ENCODE data around the gene ZDHHC19. TPM values are rescaled to one million over a fixed set of nuclear protein-coding genes. Genes with fewer than 3 reads are reported as not detected.

ZDHHC19 gene
- total RNA-seq, 1 donor from 2014 or later = not detected

GRCh38 chr3:196218155-196218712, 7.0 kb upstream of the ZDHHC19 start:
- no peaks in the 10 kb centered on the region for H3K36me3 Mint-ChIP-seq (ENCODE audit: low read depth)
- no peak for TF ChIP-seq CTCF (IDR thresholded peaks at IDR 0.05)
- no peak overlapping the region for H3K4me3 Mint-ChIP-seq (ENCODE audit: unreplicated experiment)
- no peak for DNase-seq (ENCODE audit: low spot score)
- H3K4me1 Mint-ChIP-seq (ENCODE audit: low read depth) = peaks cover 15% of the 10 kb centered on the region
- no peak overlapping the region for H3K27ac Mint-ChIP-seq (ENCODE audit: unreplicated experiment)
- H3K9me3 Mint-ChIP-seq (ENCODE audit: low read depth) = no peaks in the 10 kb centered on the region
- H3K27me3 Mint-ChIP-seq (ENCODE audit: low read depth) = no peaks in the 10 kb centered on the region

GRCh38 chr3:196217307-196218154, 6.3 kb upstream of the ZDHHC19 start:
- Mint-ChIP-seq H3K4me3 (ENCODE audit: unreplicated experiment) (no peak overlapping the region), H3K27me3 (ENCODE audit: low read depth) (no peaks in the 10 kb centered on the region), H3K36me3 (ENCODE audit: low read depth) (no peaks in the 10 kb centered on the region), H3K9me3 (ENCODE audit: low read depth) (no peaks in the 10 kb centered on the region), H3K27ac (ENCODE audit: unreplicated experiment) (peak overlapping the region; percentile 5), H3K4me1 (ENCODE audit: low read depth) (peaks cover 15% of the 10 kb centered on the region)
- no peak for TF ChIP-seq CTCF (IDR thresholded peaks at IDR 0.05)
- DNase-seq (ENCODE audit: low spot score) = no peak

GRCh38 chr3:196216681-196217211, 5.5 kb upstream of the ZDHHC19 start:
- Mint-ChIP-seq H3K4me3 (ENCODE audit: unreplicated experiment) (no peak overlapping the region), H3K9me3 (ENCODE audit: low read depth) (no peaks in the 10 kb centered on the region)
- no peak for TF ChIP-seq CTCF (IDR thresholded peaks at IDR 0.05)

GRCh38 chr3:196216089-196216564, 4.9 kb upstream of the ZDHHC19 start, which contains the start of gene SLC51A:
SLC51A (plus strand) TSS chr3:196216534; CDS start chr3:196216713, 179 bp downstream.
- H3K27me3 Mint-ChIP-seq (ENCODE audit: low read depth) = no peaks in the 10 kb centered on the region
- DNase-seq (ENCODE audit: low spot score) = peak; percentile 68
- H3K27ac Mint-ChIP-seq (ENCODE audit: unreplicated experiment) = peak within 1 kb of the TSS; percentile 5
- TF ChIP-seq CTCF (IDR thresholded peaks at IDR 0.05) = no peak
- H3K36me3 Mint-ChIP-seq (ENCODE audit: low read depth) = no peaks in the 10 kb centered on the region
- H3K9me3 Mint-ChIP-seq (ENCODE audit: low read depth) = no peaks in the 10 kb centered on the region
- H3K4me1 Mint-ChIP-seq (ENCODE audit: low read depth) = peaks cover 15% of the 10 kb centered on the region
- no peak within 1 kb of the TSS for H3K4me3 Mint-ChIP-seq (ENCODE audit: unreplicated experiment)

More at GRCh38 chr3:196216681-196217211, 5.5 kb upstream of the ZDHHC19 start:
- no peaks in the 10 kb centered on the region for H3K27me3 Mint-ChIP-seq (ENCODE audit: low read depth)
- peaks cover 15% of the 10 kb centered on the region for H3K4me1 Mint-ChIP-seq (ENCODE audit: low read depth)
- DNase-seq (ENCODE audit: low spot score) = peak; percentile 81
- H3K36me3 Mint-ChIP-seq (ENCODE audit: low read depth) = no peaks in the 10 kb centered on the region
- no peak overlapping the region for H3K27ac Mint-ChIP-seq (ENCODE audit: unreplicated experiment)

GRCh38 chr3:196215493-196216020, 4.4 kb upstream of the ZDHHC19 start:
- Mint-ChIP-seq H3K27me3 (ENCODE audit: low read depth) (no peaks in the 10 kb centered on the region), H3K4me3 (ENCODE audit: unreplicated experiment) (no peak overlapping the region)
- no peak for TF ChIP-seq CTCF (IDR thresholded peaks at IDR 0.05)

More at GRCh38 chr3:196215493-196216020, 4.4 kb upstream of the ZDHHC19 start:
- Mint-ChIP-seq H3K27ac (ENCODE audit: unreplicated experiment) (no peak overlapping the region), H3K9me3 (ENCODE audit: low read depth) (no peaks in the 10 kb centered on the region), H3K4me1 (ENCODE audit: low read depth) (peaks cover 15% of the 10 kb centered on the region), H3K36me3 (ENCODE audit: low read depth) (no peaks in the 10 kb centered on the region)
- DNase-seq (ENCODE audit: low spot score) = no peak
